GM19452 (cell line): Measurements from ENCODE around the gene GBP6.
"Not testable (repeated sequence)": the region's sequence is repeated elsewhere in the genome, so short reads cannot be mapped to it uniquely, and the experiment has no call there.

Source experiments
- ATAC-seq: cut with Tn5 transposase; IDR thresholded peaks from one replicate; pipeline ENCODE4 v1.9.1; 2021; ENCODE audit not compliant: unreplicated experiment

The GBP6 gene

DNA sequence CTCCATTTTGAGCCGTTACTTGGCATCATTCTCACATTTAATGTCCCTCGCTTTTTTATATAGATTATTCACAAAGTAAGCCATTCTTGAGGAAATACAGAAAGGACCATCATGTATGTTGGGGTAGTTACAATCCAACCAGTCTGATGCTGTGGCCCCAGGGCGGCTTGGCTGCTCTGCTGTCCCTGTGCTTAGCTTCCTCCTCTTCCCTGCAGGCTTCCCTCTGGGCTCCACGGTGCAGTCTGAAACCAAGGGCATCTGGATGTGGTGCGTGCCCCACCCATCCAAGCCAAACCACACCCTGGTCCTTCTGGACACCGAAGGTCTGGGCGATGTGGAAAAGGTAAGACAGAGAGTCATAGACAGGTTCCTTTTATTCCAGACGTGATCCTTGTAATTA lies 5.5 kb downstream of the GBP6 start:
- no peak for ATAC-seq

DNA sequence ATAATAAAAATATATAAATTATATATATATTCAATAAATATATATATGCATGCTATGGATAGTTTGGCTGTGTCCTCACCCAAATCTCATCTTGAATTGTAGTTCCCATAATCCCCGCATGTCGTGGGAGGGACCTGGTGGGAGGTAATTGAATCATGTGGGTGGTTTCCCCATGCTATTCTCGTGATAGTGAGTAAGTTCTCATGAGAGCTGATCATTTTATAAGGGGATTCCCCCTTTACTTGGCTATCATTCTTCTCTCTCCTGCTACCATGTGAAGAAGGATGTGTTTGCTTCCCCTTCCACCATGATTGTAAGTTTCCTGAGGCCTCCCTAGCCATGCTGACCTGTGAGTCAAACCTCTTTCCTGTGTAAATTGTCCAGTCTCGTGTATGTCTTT lies 10.0 kb downstream of the GBP6 start:
- not testable (repeated sequence) for ATAC-seq

DNA sequence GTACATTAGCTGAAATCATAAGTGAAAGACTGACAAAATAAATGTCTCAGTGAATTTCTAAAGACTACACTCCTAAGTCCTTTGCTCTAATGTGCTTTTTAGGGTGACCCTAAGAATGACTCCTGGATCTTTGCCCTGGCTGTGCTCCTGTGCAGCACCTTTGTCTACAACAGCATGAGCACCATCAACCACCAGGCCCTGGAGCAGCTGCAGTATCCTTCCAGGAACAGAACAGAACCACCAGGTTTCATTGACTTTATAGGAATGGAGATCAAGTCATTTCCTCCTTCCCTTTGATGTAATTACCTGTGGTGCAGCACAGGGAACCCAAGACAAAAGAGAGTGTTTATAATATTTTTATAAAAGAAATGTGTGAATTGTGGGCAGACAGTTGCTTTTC lies 14.1 kb downstream of the GBP6 start:
- no peak for ATAC-seq

DNA sequence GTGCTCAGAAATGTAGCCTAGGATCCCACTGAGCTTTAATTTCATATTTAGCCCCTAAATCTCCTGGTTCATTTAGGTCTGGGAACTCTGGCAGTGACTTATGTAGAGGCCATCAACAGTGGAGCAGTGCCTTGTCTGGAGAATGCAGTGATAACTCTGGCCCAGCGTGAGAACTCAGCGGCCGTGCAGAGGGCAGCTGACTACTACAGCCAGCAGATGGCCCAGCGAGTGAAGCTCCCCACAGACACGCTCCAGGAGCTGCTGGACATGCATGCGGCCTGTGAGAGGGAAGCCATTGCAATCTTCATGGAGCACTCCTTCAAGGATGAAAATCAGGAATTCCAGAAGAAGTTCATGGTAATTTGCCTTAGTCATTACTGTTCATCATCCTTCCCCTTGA lies 17.8 kb downstream of the GBP6 start:
- ATAC-seq, result no peak

DNA sequence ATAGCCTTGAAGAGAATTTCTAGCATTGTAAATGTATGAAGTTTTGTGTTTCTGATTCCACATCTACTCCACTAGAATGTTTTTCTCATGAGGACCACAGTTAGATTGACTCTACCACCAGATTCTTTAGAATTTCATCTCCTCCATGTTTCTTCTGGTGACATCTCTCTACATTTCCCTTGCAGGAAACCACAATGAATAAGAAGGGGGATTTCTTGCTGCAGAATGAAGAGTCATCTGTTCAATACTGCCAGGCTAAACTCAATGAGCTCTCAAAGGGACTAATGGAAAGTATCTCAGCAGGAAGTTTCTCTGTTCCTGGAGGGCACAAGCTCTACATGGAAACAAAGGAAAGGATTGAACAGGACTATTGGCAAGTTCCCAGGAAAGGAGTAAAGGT lies 18.6 kb downstream of the GBP6 start:
- ATAC-seq, result no peak

DNA sequence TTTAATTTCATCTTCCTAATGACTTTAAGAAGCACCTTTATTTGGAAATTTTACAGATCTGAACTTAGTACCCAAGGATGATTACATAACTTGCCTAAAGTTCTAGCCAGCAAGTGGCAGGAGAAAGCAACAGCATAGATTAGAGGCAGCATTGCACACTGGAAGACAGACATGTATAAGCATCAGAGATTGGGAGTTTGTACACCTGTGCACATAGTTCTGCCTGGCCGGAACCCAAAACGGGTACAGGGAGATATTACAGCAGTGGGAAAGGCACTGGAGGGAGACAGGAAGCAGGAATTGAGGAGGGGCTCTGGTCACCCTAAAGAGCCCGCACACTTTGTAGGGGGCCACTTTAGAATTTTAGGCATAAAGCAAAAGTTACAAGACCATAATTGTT lies 19.3 kb downstream of the GBP6 start:
- ATAC-seq, result no peak

DNA sequence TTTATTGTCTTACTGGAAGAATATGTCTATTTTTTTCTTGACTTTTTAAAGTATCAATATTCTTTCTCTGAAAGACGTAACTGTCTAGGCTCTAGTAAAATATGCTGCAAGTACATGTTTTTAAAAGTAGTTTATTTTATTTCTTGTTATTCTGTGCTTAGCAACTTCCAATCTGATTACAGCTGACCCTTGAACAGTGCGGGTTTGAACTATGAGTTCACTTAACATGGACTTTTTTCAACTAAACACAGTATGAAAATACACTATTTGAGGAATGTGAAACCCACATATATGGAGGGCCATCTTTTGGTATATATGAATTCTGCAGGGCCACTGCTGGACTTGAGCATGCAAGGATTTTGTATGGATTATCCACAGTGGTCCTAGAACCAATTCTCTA lies 26.8 kb downstream of the GBP6 start:
- ATAC-seq, result no peak

DNA sequence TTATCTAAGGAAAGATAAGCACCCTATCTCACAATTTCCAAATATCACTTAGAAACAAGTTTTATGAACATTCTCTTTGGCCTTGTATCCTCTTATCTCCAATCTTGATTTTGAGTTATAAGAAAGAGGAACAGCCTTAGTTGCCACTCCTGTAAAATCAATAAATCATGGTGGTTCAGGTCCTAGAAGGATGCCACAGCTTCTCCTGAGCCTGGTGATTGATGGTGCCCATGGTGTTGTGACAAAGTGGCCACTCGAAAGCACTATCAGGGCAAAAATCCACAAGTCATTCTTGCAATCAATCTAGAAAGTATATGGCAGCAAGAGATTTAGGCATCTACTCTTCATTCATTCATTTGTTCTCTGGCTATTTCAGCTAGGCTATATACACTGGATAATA lies 27.8 kb downstream of the GBP6 start:
- no peak for ATAC-seq

DNA sequence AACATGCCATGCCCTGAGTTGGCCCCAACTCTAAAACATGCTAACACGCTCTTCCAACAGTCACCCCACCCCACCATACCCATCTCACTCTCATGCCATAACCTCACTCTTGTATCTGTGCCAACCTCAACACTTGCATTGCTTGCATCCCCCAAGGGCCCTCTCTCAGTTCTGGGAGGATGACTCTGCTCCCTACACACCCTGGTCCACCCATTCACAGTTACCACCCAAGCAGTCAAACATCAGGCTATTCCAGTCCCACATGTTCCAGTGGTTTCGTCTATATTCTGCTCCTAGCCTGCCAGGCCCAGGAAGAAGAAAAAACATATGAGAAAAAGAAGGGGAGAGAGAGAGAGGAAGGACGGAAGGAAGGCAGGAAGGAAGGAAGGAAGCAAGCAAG lies 31.0 kb downstream of the GBP6 start:
- ATAC-seq, result no peak

DNA sequence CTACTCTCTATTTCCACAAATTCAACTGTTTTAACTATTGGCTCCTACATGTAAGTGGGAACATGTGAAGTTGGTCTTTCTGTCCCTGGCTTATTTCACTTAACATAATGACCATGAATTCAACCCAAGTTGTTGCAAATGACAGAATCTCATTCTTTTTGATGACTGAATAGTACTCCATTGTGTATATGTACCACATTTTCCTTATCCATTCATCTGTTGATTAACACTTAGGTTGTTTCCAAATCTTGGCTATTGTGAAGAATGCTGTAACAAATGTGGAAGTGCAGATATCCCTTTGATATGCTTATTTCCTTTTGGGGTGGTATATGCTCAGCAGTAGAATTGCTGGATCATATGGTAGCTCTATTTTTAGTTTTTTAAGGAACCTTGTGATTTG lies 33.0 kb downstream of the GBP6 start:
- ATAC-seq, result no peak

DNA sequence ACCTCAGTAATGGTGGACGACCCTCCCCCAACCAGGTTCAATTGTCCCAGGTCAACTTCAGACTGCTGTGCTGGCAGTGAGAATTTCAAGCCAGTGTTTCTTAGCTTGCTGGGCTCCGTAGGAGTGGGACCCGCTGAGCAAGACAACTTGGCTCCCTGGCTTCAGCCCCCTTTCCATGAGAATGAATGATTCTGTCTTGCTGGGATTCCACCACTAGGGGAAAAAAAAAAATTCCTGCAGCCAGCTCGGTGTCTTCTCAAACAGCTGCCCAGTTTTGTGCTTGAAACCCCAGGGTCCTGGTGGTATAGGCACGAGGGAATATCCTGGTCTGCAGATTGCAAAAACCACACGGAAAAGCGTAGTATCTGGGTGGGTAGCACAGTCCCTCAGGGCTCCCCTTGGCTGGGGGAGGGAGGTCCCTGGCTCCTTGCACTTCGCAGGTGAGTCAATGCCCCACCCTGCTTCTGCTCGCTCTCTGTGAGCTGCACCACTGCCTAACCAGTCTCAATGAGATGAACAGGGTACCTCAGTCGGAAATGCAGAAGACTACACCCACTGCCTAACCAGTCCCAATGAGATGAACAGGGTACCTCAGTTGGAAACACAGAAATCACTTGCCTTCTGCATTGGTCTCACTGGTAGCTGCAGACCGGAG lies 41.5 kb downstream of the GBP6 start:
- no peak for ATAC-seq

DNA sequence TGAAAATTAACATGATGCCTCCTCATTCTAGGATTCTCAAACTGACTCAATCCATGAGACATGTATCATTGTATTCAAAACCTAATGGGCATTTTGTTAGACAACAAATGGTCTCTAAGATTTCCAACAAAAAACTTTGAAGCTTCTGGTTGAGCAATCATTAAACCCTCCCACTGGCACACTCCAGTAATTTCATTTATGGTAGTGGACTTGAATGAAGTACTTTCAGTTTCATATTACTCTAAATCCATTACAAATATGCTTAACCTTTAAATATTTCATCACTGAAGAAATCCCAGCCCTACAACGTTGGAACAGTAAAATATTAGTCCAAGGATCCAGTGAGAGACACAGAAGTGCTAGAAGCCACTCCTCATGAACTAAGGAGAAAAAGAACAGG lies 43.5 kb downstream of the GBP6 start:
- no peak for ATAC-seq

DNA sequence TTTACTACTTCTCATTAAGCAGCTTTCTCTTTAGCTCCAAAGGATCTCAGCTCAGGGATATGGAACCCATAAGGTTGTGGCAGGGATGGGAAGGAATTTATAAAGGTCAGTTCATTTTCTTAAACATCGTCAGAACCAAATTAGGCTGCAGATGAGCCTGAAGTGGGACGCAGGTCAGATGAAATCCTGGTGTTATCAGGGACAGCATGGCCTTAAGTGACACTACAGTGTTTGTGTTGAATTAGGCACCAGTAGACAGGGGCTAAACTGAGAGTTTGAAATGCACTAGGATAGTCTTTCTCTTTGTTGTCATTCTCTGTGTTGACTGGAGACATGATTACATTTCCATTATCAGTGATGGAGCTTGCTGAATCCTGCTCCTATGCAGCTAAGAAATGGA lies 43.9 kb downstream of the GBP6 start:
- not testable (repeated sequence) for ATAC-seq

DNA sequence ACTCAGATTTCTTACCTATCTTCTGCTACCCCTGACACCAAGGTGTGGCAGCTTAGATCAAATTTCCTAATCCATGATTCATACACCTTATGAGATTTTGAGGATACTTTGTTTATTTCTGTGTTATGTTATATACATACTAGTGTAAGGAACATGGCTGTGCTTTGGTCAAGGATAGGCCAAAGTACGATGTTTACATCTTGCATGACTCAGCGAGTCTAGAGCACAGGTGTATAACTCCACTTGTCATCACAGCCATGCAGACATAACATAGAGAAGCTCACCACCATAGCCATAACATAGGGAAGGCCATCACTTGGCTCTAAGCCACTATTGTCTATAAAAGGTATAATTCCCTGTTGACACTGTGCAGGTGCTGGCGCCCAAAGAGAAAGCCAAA lies 61.2 kb downstream of the GBP6 start:
- no peak for ATAC-seq

DNA sequence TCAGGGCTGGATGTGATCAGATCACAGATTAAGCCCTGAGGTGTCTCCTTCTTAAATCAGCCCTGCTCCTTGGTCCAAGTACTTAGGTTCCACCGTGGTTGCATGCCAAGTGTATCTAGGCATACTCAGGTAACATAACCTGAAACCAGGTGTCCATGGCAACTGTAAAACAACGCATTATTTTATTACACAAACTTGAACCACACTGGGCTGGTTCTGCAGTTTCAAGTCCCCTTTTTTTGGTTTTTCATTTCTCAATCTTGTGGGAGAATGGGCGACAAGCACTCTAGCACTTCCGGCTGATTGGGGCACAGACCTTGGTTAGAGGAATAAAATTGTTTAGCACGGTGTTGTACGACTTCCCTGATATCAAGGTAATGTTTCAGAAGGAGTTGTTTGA lies 65.2 kb downstream of the GBP6 start:
- no peak for ATAC-seq

DNA sequence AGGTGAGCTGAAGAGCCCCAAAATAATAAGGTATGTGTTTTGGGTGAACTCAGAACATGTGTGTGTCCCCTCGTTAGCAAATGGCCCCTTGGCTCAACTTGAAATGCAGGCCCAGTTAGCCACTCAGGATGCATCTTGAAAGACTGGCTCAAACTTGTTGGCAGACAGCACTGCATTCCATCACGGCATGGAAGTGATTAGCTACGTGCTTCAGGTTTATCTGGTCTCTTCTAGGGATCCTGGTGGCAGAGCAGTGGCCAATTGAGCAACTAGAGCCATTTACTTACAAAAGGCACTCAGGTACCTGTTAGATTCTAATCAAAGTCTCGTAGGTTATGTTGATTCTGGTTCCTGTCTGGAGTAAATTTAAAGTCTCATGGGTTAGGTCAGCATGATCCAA lies 65.8 kb downstream of the GBP6 start:
- ATAC-seq, result not testable (repeated sequence)

DNA sequence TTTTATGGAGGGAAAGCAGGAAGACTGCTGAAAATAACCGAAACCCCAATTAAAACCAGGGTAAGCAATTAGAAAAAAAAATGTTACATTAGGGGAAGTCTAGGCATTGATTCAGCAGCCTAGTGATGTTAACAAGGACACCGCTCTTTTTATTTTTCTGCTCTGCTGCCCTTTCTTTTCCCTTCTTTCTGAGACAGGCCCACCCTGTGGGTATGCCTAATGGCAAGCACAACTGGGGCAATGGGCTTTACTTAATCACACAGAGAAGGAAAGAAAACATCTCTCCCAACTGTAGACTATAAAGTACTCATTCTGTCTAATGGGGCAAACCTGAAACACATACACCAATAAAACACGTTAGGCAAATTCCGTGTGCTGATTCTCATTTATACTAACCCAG lies 69.6 kb downstream of the GBP6 start:
- ATAC-seq, result no peak

DNA sequence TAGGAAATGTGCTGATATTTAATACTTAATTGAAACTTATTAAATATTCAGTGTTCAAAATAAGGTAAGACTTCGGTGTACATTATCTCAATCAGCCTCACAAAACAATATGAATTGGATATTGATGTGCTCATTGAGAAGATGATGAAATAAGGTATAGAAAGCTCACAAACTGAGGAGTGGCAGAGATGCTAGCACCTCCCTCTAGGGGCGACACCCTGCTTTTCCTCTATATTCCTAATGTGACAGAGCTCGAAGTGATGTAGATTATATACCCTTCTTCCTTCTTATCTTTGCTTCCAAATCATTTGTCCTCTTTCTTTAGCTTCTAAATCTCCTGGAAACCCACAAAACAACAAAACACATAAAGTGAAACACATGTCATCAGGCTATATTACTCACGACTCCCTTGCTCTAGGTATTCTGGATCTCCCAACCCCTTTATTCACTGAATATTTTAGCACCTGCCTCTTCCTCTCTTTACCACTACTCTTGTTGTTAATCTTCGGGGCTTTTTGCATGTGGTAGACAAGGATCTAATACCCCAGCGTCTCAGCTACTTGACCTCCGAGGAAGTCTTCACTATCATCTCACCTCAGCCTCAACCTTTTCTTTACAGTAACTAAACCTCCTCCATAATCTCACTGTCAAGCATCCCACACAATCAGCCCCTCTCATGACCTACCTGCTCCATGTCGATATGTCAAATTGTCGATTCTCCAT lies 70.4 kb downstream of the GBP6 start:
- not testable (repeated sequence) for ATAC-seq
